GM19468 (cell line): ENCODE measurements around the gene HINFP.

ENCODE experiments used
- ATAC-seq: cut with Tn5 transposase; IDR thresholded peaks from one replicate; pipeline ENCODE4 v1.9.1; 2021; ENCODE audit warnings: mild to moderate bottlenecking, moderate library complexity, moderate number of reproducible peaks; ENCODE audit not compliant: unreplicated experiment; ENCODE audit errors: extremely low read depth

The HINFP gene, protein sequence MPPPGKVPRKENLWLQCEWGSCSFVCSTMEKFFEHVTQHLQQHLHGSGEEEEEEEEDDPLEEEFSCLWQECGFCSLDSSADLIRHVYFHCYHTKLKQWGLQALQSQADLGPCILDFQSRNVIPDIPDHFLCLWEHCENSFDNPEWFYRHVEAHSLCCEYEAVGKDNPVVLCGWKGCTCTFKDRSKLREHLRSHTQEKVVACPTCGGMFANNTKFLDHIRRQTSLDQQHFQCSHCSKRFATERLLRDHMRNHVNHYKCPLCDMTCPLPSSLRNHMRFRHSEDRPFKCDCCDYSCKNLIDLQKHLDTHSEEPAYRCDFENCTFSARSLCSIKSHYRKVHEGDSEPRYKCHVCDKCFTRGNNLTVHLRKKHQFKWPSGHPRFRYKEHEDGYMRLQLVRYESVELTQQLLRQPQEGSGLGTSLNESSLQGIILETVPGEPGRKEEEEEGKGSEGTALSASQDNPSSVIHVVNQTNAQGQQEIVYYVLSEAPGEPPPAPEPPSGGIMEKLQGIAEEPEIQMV

DNA sequence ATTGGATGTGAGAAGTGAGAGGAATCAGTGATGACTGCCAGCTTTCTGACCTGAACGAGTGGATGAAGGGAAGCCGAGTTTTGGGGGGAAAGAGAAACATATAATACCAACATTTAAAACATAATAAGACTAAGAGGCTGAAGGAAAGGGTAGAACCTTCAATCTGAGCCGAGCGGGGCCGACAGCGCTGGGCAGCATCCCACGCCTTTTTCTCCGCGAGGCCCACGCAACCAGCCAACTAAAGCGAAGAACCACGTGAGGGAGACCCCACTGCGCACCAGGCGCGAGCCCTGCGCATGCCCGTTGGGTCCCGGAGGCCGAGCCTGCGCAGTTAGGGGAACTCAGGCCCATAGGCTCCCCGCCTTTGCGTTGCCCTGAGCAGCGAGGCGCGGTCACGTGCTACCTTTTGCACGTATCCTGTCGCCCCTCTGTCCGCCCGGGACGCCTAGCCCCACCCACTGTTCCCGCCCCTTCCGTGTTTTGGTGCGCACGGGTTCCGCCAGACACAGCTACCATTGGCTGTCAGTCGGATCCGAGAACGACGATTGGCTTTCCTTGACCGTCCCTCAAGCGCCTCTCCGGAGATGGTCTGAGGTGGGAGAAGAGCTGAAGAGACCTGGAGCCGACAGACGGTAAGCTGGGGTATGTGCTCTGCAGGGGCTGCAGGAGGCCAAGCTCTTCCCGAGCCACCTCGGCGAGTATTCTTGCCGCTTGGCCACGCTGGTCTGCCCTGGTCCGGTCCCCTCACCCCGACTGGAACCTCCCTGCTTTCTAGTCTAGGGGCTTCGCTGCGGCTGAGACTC, at the start of gene HINFP:
Gene HINFP (plus strand): TSS at position 573 of the 803 bp plus-strand sequence. CDS start 5,365 bp downstream, outside the sequence.
- peak; percentile 93 for ATAC-seq

DNA sequence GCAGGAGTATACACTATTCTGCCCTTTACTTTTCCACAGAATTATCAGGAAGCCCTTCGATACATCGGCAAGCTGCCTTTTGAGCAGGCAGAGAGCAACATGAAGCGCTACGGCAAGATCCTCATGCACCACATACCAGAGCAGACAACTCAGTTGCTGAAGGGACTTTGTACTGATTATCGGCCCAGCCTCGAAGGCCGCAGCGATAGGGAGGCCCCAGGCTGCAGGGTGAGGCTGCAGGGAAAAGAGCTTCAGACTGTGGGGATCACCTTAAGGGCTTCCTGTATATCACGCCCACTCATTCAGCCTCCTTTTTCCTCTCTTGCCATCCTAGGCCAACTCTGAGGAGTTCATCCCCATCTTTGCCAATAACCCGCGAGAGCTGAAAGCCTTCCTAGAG, 43.5 kb upstream of the HINFP start:
- ATAC-seq: no peak

DNA sequence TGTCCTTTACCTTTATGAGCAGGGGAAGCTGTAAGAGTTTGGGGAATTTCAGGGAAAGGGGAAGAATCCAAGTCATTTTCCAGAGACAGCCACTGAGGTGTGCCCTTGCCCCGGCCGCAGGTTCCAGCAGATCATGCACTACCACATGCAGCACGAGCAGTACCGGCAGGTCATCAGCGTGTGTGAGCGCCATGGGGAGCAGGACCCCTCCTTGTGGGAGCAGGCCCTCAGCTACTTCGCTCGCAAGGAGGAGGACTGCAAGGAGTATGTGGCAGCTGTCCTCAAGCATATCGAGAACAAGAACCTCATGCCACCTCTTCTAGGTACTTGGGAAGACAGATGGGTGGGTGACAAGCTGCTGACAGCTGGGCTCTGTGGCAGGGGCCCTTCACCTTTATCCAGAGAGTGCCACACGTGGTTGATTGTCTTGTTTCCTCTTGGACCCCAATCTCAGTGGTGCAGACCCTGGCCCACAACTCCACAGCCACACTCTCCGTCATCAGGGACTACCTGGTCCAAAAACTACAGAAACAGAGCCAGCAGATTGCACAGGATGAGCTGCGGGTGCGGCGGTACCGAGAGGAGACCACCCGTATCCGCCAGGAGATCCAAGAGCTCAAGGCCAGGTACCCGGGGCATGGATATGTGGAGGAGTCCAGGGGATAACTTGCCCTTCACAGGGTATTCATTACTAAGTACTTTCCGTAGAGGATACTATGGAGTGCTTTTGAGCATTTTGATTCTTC, 42.5 kb upstream of the HINFP start:
- ATAC-seq: no peak

DNA sequence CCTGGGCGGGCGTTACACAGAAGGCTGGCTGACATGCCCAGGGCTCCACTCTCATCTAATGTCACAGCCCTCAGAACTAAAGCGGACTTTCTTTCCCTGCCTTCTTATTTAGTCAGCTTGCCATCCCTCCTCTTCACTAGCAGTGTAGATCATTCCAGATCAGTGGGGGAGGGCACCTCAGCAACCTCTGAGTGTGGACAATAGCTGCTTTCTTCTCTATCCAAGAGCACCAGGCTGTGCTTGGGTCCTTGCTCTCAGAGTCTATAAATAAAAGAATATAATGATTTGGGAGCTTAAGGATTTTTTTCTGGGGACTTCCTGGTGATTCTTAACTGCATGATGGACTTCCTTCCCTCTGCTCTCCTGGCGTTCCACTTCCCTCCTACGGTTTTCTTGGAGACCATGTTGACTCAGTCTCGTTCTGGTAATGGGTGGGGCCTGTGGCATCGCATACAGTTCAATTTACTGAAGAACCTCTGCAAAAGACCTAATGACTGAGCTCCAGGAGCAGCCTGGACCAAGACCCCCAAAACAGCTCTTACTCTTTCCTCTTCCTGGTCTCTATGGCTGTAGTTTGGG, 39.6 kb upstream of the HINFP start:
- no peak for ATAC-seq

DNA sequence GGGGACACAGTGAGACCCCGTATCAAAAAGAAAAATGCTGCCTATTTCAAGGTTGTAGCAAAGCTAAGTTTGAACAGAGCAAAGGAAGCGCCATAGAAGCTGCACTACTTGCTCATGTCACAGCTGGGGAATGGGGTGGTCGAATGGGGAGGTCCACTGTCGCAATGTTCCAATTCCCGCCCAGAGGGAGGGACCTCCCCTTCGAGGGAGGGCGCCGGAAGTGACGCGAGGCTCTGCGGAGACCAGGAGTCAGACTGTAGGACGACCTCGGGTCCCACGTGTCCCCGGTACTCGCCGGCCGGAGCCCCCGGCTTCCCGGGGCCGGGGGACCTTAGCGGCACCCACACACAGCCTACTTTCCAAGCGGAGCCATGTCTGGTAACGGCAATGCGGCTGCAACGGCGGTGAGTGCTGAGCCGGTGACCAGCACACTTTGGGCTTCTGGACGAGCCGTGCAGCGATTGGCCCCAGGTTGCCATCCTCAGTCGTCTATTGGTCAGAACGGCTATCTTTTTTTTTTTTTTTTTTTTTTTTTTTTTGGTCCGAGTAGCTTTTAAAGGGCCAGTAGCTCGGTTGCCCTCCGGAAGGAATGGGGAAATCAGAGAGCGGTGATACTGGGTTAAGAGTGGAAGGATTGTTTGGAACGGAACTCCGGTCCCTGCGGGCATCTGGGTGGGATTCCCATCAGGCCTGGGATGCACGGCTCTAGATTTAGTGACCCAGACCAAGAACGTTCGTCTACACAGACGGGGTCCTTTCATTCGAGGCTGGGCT, 36.5 kb upstream of the HINFP start, which contains the start of gene HMBS:
Gene HMBS (plus strand): TSS at position 219 of the 774 bp plus-strand sequence. CDS start 153 bp downstream, at position 372.
- ATAC-seq: peak; percentile 94

DNA sequence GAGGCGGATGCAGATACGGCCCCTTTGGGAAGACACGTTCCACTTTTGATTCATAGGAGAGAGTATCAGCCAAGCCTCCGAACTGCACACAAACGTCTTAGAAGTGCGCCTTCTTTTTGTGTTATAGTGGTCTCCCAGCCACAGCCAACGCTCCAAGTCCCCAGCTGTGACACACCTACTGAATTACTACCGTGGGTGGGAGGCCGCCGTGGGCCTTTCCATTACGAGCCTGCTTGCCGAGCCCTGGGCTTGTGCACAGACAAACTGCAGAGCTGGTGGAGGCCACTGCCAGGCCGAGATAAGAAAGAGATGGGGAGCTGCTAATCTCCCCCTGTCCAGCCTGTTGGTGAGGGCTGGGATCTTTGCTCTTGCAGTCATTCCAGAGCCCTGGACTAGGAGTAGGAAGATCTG, 35.9 kb upstream of the HINFP start:
- no peak for ATAC-seq

DNA sequence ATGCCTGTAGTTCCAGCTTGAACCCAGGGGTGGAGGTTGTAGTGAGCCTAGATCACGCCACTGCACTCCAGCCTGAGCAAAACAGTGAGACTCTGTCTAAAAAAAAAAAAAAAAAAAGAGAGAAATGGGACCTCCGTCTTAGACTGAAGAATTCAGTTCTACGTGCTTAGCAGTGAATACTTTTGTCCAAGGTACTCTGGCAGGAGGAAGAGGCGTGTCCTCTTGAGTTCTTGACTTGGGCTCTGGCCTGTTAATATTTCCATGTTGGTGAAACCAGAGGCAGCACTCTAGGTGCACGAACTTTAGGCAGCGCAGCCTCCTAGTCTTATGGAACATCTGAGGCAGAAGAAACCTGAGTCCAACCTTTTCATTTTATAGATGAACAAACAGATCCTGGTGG, 34.3 kb upstream of the HINFP start:
- ATAC-seq: no peak

DNA sequence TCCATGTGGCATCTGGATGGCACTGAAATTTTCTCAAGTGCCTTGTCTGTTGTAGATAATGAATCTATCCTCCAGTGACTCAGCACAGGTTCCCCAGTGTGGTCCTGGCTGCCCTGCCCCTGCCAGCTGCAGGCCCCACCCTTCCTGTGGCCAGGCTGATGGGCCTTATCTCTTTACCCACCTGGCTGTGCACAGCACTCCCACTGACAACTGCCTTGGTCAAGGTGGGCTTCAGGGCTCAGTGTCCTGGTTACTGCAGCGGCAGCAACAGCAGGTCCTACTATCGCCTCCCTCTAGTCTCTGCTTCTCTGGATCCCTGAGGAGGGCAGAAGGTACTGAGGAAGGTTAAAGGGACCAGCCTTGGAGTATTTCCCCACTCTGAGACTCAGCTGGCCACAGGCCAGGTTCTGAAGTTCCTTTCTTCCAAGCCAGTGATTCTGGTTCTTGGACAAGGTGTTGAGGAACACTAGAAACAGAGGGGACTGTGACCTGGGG, 33.6 kb upstream of the HINFP start:
- no peak for ATAC-seq

DNA sequence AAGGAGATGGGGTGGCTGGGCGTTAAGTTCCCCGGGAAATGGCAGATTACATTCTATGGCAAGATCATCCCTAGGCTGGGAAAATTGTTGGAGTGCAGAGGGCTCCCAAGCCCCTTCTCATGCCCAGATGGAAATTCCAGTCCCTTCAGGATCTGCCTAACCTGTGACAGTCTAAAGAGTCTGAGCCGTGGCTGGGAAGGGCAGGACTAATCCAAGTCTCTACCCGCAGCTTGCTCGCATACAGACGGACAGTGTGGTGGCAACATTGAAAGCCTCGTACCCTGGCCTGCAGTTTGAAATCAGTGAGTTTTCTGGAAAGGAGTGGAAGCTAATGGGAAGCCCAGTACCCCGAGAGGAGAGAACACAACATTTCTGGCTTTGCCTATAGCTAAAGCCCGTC, 33.0 kb upstream of the HINFP start:
- ATAC-seq: no peak

DNA sequence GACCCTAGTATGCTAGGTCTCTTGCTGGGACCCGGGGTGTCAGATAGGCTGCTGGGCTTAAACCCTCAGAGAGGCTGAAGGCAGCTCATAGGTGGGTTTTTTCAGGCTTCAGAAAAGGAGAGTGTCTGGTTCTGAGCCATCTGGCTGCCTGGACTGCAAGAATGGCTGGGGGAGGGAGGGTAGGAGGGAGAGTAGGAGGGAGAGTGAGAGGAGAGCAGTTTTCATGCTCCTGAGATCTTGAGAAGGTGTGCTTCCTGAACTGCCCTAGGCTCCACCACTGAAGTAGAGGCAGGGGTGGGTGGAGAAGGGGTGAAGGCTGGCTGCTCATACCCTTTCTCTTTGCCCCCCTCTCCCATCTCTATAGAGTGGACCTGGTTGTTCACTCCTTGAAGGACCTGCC, 32.1 kb upstream of the HINFP start:
- no peak for ATAC-seq

DNA sequence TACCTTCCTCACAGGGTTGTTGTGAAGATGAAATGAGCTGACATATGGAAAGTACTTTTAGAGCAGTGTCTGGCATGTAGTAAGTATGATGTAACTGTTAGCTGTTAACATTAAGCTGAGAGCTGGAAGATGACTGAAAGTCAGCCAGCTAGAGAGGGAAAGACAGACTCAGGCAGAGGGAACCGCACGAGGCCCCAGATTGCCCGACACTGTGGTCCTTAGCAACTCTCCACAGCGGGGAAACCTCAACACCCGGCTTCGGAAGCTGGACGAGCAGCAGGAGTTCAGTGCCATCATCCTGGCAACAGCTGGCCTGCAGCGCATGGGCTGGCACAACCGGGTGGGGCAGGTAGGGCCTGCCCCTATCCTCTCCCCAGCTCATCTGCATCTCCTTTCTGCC, 30.2 kb upstream of the HINFP start:
- no peak for ATAC-seq

DNA sequence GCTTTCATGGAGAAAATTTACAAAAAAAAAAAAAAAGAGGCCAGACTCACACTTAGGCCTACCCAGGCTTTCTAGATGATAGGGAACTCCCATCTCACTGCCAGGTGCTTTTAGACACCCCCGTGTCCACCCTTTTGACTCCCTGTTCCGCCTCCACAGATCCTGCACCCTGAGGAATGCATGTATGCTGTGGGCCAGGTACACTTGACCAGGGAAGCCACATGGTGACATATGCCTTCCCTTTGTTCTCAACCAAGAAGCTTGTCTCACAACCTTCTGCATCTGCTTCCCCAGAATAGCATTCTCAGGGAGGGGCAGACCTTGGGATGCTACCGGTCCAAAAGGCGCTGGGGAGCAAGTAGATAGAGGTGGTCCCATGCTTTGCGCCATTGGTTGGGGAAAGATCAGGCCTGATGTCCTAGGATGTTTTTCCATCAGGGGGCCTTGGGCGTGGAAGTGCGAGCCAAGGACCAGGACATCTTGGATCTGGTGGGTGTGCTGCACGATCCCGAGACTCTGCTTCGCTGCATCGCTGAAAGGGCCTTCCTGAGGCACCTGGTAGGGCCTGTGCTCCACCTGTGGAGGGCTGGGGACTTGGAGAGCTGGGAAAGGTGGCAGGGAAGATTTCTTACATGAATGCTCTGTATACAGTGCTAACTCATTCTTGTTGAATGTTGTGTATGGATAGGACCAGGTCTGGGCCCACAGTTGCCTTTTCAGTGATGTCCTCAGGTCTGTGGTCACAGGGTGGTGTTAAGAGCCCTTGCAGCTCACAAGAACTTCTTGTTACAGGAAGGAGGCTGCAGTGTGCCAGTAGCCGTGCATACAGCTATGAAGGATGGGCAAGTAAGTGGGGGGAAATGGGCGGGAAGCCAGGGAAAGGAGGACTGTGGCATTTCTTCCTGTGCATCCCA, 29.2 kb upstream of the HINFP start:
- no peak for ATAC-seq

DNA sequence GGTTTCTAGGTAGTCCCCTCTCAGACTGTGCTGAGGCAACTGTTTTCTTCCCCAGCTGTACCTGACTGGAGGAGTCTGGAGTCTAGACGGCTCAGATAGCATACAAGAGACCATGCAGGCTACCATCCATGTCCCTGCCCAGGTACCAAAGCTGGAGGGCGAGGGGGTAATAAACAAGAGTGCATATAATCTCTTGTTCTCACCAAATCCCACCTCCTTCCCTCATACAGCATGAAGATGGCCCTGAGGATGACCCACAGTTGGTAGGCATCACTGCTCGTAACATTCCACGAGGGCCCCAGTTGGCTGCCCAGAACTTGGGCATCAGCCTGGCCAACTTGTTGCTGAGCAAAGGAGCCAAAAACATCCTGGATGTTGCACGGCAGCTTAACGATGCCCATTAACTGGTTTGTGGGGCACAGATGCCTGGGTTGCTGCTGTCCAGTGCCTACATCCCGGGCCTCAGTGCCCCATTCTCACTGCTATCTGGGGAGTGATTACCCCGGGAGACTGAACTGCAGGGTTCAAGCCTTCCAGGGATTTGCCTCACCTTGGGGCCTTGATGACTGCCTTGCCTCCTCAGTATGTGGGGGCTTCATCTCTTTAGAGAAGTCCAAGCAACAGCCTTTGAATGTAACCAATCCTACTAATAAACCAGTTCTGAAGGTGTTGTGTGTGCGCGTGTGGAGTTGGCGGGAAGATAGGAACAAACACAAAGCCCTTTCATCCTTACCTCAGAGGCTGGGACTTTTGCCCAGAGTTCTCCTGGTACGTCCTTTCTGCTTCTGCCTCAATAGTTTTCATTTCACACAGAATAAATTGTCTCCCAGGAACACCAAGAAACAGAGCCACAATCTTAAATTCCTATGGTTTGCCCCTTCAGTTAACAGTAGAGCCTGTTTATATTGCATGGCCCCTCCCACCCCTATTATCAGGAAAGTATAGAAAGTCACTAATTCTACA, 28.2 kb upstream of the HINFP start:
- no peak for ATAC-seq

DNA sequence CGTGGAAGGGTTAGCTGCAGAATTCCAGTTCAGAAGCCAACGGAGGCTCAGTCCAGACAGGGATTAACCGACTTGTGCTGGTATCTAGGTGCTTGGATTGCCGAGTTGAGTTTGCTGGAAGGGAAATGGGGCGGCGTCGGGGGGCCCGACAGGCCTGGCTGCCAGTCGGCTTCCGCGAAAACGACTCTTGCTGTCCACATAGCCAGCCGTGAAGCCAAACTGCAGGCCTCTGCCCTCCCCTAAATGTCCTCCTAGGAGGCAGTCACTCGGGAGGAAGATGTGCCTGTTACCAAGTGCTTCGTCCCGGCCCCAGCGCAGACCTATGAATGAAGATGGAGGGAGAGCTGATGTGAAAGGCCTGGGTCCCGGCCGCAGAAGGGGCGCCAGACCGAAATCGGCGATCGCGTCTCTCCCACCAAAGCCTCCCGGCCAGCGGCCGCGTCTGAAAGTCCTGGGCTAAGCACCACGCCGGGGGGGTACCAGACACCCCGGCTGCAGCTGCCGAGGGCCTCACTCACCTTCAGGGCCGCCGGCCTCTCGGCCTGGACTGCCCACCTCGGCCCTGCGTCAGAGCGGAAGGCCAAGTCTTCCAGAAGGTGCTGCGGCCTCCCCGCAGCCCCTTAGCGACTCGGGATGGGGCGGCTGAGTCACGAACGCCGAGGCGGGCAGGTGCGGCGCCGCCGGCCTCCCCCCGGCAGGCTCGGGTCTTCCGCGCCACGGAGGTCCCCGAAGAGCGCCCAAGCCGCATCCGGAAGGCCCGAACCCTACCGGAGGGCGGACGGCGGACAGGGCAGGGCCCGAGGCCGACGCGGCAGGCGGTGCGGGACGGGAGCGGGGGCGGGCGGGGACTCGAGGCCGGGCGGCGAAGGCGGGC, 27.2 kb upstream of the HINFP start:
- no peak for ATAC-seq

DNA sequence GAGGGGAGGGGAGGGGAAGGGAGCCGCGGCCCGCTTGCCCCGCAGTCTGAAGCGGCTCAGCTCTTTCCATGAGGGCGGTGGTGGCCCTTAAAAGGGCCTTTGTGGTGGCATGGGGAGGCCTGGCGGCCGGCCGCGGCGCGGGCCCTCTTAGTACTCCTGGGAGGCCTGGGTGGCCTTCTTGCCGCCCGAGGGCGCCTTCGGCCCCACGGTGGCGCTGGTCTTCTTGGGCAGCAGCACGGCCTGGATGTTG, 26.6 kb upstream of the HINFP start:
- peak; percentile 11 for ATAC-seq
